H1 (cell line): ENCODE measurements around the gene ZNF133. TPM values are rescaled to one million over a fixed set of nuclear protein-coding genes. Genes with fewer than 3 reads are reported as not detected.

ENCODE experiments used
- CTCF ChIA-PET: fragments of 300-600 bp; sonication (Branson Sonifier 250); formaldehyde crosslinking; loops from one replicate; lab custom pipeline; 2021; ENCODE audit not compliant: partially characterized antibody; lab: Charles Lee
- POLR2A ChIA-PET: fragments of 300-600 bp; sonication (Branson Sonifier 250); formaldehyde crosslinking; loops from one replicate; lab custom pipeline; 2021; ENCODE audit warnings: inconsistent platforms; ENCODE audit not compliant: partially characterized antibody; lab: Charles Lee
- DNase-seq, 2 experiments: peaks; one replicate each; pipeline versions ENCODE4 v3.0.0 to v3.0.0-alpha.2; 2010 to 2022; ENCODE audit warnings: low spot score in 2 of 2, low read depth in 1 of 2, mixed read lengths in 1 of 2
- FAIRE-seq: peaks from 2 replicates; lab custom pipeline; 2011; peaks lifted over from hg19 to GRCh38; lab: Jason Lieb, UNC
- H2AFZ ChIP-seq: 2 replicates; pipeline ENCODE4 v1.8.1; 2012; ENCODE audit warnings: low read length, inconsistent platforms
- H2AK5ac ChIP-seq: 2 replicates; pipeline ENCODE4 v1.6.1; 2013; ENCODE audit warnings: low read depth, low read length
- H2BK120ac ChIP-seq: replicated peaks from 2 replicates; pipeline ENCODE3; 2013; ENCODE audit warnings: low read depth, low read length, inconsistent platforms
- H2BK12ac ChIP-seq: 2 replicates; pipeline ENCODE4 v1.6.1; 2013; ENCODE audit warnings: low read depth, low read length
- H2BK15ac ChIP-seq: 2 replicates; pipeline ENCODE4 v1.6.1; 2013; ENCODE audit warnings: low read length
- H2BK20ac ChIP-seq: 2 replicates; pipeline ENCODE4 v1.6.1; 2013; ENCODE audit warnings: low read length
- H2BK5ac ChIP-seq: 2 replicates; pipeline ENCODE4 v1.6.1; 2013; ENCODE audit warnings: low read depth, low read length
- H3K14ac ChIP-seq: 2 replicates; pipeline ENCODE4 v1.6.1; 2013; ENCODE audit warnings: inconsistent platforms; ENCODE audit not compliant: insufficient read length
- H3K18ac ChIP-seq: 2 replicates; pipeline ENCODE4 v1.6.1; 2013; ENCODE audit warnings: low read length; ENCODE audit errors: extremely low read depth
- H3K23ac ChIP-seq: 2 replicates; pipeline ENCODE4 v1.6.1; 2013; ENCODE audit warnings: inconsistent platforms; ENCODE audit not compliant: insufficient read length
- H3K23me2 ChIP-seq: 2 replicates; pipeline ENCODE4 v1.6.1; 2013; ENCODE audit warnings: low read depth, low read length
- H3K27ac ChIP-seq: 2 replicates; pipeline ENCODE4 v1.6.1; 2011; ENCODE audit warnings: low read depth, low read length, inconsistent platforms
- H3K27me3 ChIP-seq, 4 experiments: replicated peaks in 1 of 4; 1 replicate in 1 of 4; 2 replicates in 3 of 4; pipeline versions ENCODE4 v1.6.1 to v1.8.1; 2011 to 2013; ENCODE audit warnings: low read length in 3 of 4, mild to moderate bottlenecking in 3 of 4, inconsistent platforms in 2 of 4, mixed read lengths in 2 of 4, moderate library complexity in 1 of 4; ENCODE audit not compliant: control insufficient read depth in 3 of 4, insufficient read depth in 3 of 4; ENCODE audit errors: extremely low read depth in 1 of 4
- H3K36me3 ChIP-seq, 4 experiments: 2 replicates each; pipeline versions ENCODE4 v1.6.1 to v1.8.1; 2011 to 2013; ENCODE audit warnings: mild to moderate bottlenecking in 4 of 4, low read length in 3 of 4, moderate library complexity in 2 of 4, control low read depth in 1 of 4, inconsistent platforms in 1 of 4; ENCODE audit not compliant: insufficient read depth in 4 of 4, control insufficient read depth in 2 of 4
- H3K4ac ChIP-seq: replicated peaks from 2 replicates; pipeline ENCODE3; 2013; ENCODE audit warnings: low read length, low read depth, mixed read lengths, inconsistent platforms; ENCODE audit not compliant: insufficient read length
- H3K4me1 ChIP-seq, 4 experiments: replicated peaks in 1 of 4; 1 replicate in 1 of 4; 2 replicates in 3 of 4; pipeline versions ENCODE4 v1.6.1 to v1.8.1; 2011 to 2013; ENCODE audit warnings: low read length in 3 of 4, inconsistent platforms in 2 of 4, mixed read lengths in 1 of 4; ENCODE audit not compliant: insufficient read depth in 4 of 4, control insufficient read depth in 3 of 4
- H3K4me2 ChIP-seq, 2 experiments: 2 replicates each; pipeline versions ENCODE4 v1.6.1 to v1.8.1; 2011 to 2013; ENCODE audit warnings: low read depth in 2 of 2, low read length in 2 of 2, control low read depth in 1 of 2, inconsistent platforms in 1 of 2, mild to moderate bottlenecking in 1 of 2; ENCODE audit not compliant: insufficient read depth in 1 of 2
- H3K4me3 ChIP-seq, 4 experiments: fragments of 200-600, 300-600 bp in 1 of 4; sonication (generic), shearing (Covaris generic), sonication (Bioruptor Twin) in 1 of 4; 2 replicates each; pipeline versions ENCODE4 v1.5.1 to v1.8.1; 2011 to 2016; ENCODE audit warnings: low read length in 4 of 4, low read depth in 3 of 4, control low read depth in 2 of 4, inconsistent platforms in 2 of 4, mild to moderate bottlenecking in 2 of 4, mixed read lengths in 1 of 4, moderate library complexity in 1 of 4; ENCODE audit not compliant: insufficient read depth in 2 of 4; ENCODE audit errors: extremely low read depth in 1 of 4
- H3K56ac ChIP-seq: replicated peaks from 2 replicates; pipeline ENCODE3; 2013; ENCODE audit warnings: low read depth, mild to moderate bottlenecking, mixed read lengths, low read length, inconsistent platforms; ENCODE audit not compliant: insufficient read length
- H3K79me1 ChIP-seq: 2 replicates; pipeline ENCODE4 v1.6.1; 2013; ENCODE audit warnings: low read depth, low read length, control low read depth
- H3K79me2 ChIP-seq, 2 experiments: 2 replicates each; pipeline versions ENCODE4 v1.6.1 to v1.8.1; 2012 to 2013; ENCODE audit warnings: low read length in 2 of 2, mild to moderate bottlenecking in 2 of 2, inconsistent platforms in 1 of 2; ENCODE audit not compliant: insufficient read depth in 2 of 2, control insufficient read depth in 1 of 2
- H3K9ac ChIP-seq, 4 experiments: replicated peaks in 1 of 4; 1 replicate in 1 of 4; 2 replicates in 3 of 4; pipeline versions ENCODE4 v1.6.1 to v1.8.1; 2011 to 2013; ENCODE audit warnings: low read depth in 3 of 4, low read length in 3 of 4, control low read depth in 2 of 4, mild to moderate bottlenecking in 2 of 4, moderate library complexity in 2 of 4, inconsistent platforms in 1 of 4; ENCODE audit errors: extremely low read depth in 1 of 4
- H3K9me3 ChIP-seq, 2 experiments: 2 replicates each; pipeline versions ENCODE4 v1.6.1 to v1.8.1; 2012 to 2013; ENCODE audit warnings: mild to moderate bottlenecking in 2 of 2, moderate library complexity in 2 of 2, control low read depth in 1 of 2, inconsistent platforms in 1 of 2, low read depth in 1 of 2, low read length in 1 of 2, mixed read lengths in 1 of 2; ENCODE audit not compliant: insufficient read depth in 2 of 2
- H4K20me1 ChIP-seq, 2 experiments: replicated peaks in 1 of 2; 2 replicates each; pipeline versions ENCODE3 to v1.8.1; 2011 to 2013; ENCODE audit warnings: inconsistent platforms in 2 of 2, low read length in 2 of 2, mild to moderate bottlenecking in 1 of 2; ENCODE audit not compliant: insufficient read depth in 2 of 2, control insufficient read depth in 1 of 2
- H4K5ac ChIP-seq: 2 replicates; pipeline ENCODE4 v1.6.1; 2013; ENCODE audit warnings: low read length, low read depth, mixed read lengths, inconsistent platforms; ENCODE audit not compliant: insufficient read length
- H4K8ac ChIP-seq: 2 replicates; pipeline ENCODE4 v1.8.0; 2013; ENCODE audit warnings: mild to moderate bottlenecking, moderate library complexity, low read length, inconsistent platforms; ENCODE audit not compliant: insufficient read depth; ENCODE audit errors: extremely low read depth
- H4K91ac ChIP-seq: replicated peaks from 2 replicates; pipeline ENCODE3; 2013; ENCODE audit warnings: low read length, mixed read lengths, inconsistent platforms; ENCODE audit not compliant: insufficient read length
- ASH2L ChIP-seq: fragments of 200-600, 300-600 bp; sonication (generic); IDR thresholded peaks from one replicate; pipeline ENCODE4 v1.7.1; 2017; ENCODE audit warnings: low read length
- ATF3 ChIP-seq: IDR thresholded peaks from 2 replicates; pipeline ENCODE4 v1.6.1; 2011; ENCODE audit warnings: low read depth, mild to moderate bottlenecking, low read length; ENCODE audit not compliant: insufficient read depth
- CEBPB ChIP-seq: IDR thresholded peaks from 2 replicates; pipeline ENCODE4 v1.6.1; 2012; ENCODE audit warnings: low read depth, low read length
- EZH2 ChIP-seq: fragments of 200-600 bp; sonication (generic); IDR thresholded peaks from 2 replicates; pipeline ENCODE4 v1.7.1; 2012; ENCODE audit warnings: low read depth, mild to moderate bottlenecking, moderate library complexity, low read length, inconsistent platforms; ENCODE audit not compliant: severe bottlenecking
- HDAC6 ChIP-seq: IDR thresholded peaks from one replicate; pipeline ENCODE4 v1.7.1; 2012; ENCODE audit warnings: low read depth, mild to moderate bottlenecking, inconsistent platforms, low read length, moderate library complexity
- KDM5A ChIP-seq: fragments of 200-600 bp; IDR thresholded peaks from 2 replicates; pipeline ENCODE4 v1.7.1; 2012; ENCODE audit warnings: mild to moderate bottlenecking, low read length, inconsistent platforms, mixed read lengths
- RAD21 ChIP-seq, 2 experiments: IDR thresholded peaks in 1 of 2; conservative IDR thresholded peaks in 1 of 2; 2 replicates each; pipeline ENCODE4 v1.6.1; 2011; ENCODE audit warnings: low read depth in 2 of 2, low read length in 2 of 2, improper control_type of control experiment in 1 of 2, inconsistent platforms in 1 of 2, mild to moderate bottlenecking in 1 of 2, moderate library complexity in 1 of 2
- RFX5 ChIP-seq: IDR thresholded peaks from 2 replicates; pipeline ENCODE4 v1.6.1; 2011; ENCODE audit warnings: low read depth, low read length, improper control_type of control experiment, borderline replicate concordance
- TEAD4 ChIP-seq: IDR thresholded peaks from 2 replicates; pipeline ENCODE4 v1.6.1; 2012; ENCODE audit warnings: low read depth, low read length, inconsistent platforms, mixed read lengths
- whole genome bisulfite sequencing, 2 experiments: shearing (Covaris generic) in 1 of 2; methylation state at CpG; one replicate each; pipeline versions ENCODE4 v1.1.6 to v1.1.7; 2013 to 2015; ENCODE audit warnings: low lambda C conversion rate in 2 of 2, mixed read lengths in 2 of 2, inconsistent platforms in 1 of 2, low coverage in 1 of 2, missing lambda C conversion rate in 1 of 2; ENCODE audit not compliant: insufficient replicate concordance in 2 of 2, insufficient coverage in 1 of 2, insufficient read length in 1 of 2; ENCODE audit errors: extremely low coverage in 1 of 2, missing lambda C conversion rate in 1 of 2; 5-methylcytosine and 5-hydroxymethylcytosine counted together
- polyA plus RNA-seq, 7 experiments: library from polyadenylated mRNA; depleted of rRNA in 3 of 7; stranded (reverse) in 5 of 7; unstranded in 2 of 7; fragments of >200 nt in 5 of 7; fragments of 200-250 nt in 2 of 7; gene quantifications; 1 replicate in 5 of 7; 2 replicates in 1 of 7; 4 replicates in 1 of 7; pipeline versions ENCODE4 v1.2.1 to v1.2.3, GENCODE V29; 2011 to 2013; ENCODE audit warnings: missing spikeins in 2 of 7, mixed read lengths in 2 of 7
- total RNA-seq: library from RNA; stranded (reverse); fragmentation: NEBNext Ultra II Directional; extraction: Animal tissue kit (Norgen Biotek cat#: 25700); gene quantifications from 2 replicates; pipeline ENCODE4 v1.2.1, GENCODE V29; 2021

The ZNF133 gene
- total and polyA plus RNA-seq, 2 of the 8 experiments (the other 6 are each of a cell fraction or from before 2014, with no cell fraction given) = 12.1 to 15.8 TPM

- Histone ChIP-seq H3K79me2 (no peaks in the 10 kb centered on the region), H3K27ac (no peak overlapping the region), H3K56ac (no peak overlapping the region), H3K18ac (no peak overlapping the region)
- no peak for TF ChIP-seq RFX5
- no peak for TF ChIP-seq ASH2L
- no peak for TF ChIP-seq EZH2
- no peak for TF ChIP-seq KDM5A
- TF ChIP-seq HDAC6 = no peak
- no peak for TF ChIP-seq CEBPB
- no peak for TF ChIP-seq RAD21 (IDR thresholded peaks at IDR 0.05 in 1 of 2, conservative IDR thresholded peaks at IDR 0.05 in 1 of 2; ENCODE audit: low read depth in 2 of 2, low read length in 2 of 2)
- TF ChIP-seq TEAD4 = no peak
- no peak for TF ChIP-seq ATF3
- TF ChIP-seq, all 59 proteins: peak for 0
- no peaks in the 10 kb centered on the region; a peak in 2 of 8 replicates for H3K36me3 ChIP-seq
- H2BK15ac ChIP-seq = no peak overlapping the region
- H3K4ac ChIP-seq = no peak overlapping the region
- H2BK20ac ChIP-seq = no peak overlapping the region
- FAIRE-seq (no peak), DNase-seq (no peak)
- no peak overlapping the region for H2BK5ac ChIP-seq
- H2AFZ ChIP-seq = no peak overlapping the region
- H3K4me2 ChIP-seq = no peak overlapping the region
- no peaks in the 10 kb centered on the region for H3K4me1 ChIP-seq
- H2BK120ac ChIP-seq = no peak overlapping the region
- H3K9ac ChIP-seq = no peak overlapping the region
- peaks cover 25 to 30% of the 10 kb centered on the region in 2 experiments for H3K9me3 ChIP-seq
- H4K20me1 ChIP-seq = no peaks in the 10 kb centered on the region
- 86% methylated on average over 2 of the region's 2 CpGs; no CpG with 5 or more reads in 1 of the 2 experiments for WGBS, 2 experiments
- no peak overlapping the region for H2AK5ac ChIP-seq
- H3K23me2 ChIP-seq = no peaks in the 10 kb centered on the region
- no peak overlapping the region for H4K8ac ChIP-seq
- POLR2A ChIA-PET = no interaction called here
- no peak overlapping the region for H4K5ac ChIP-seq
- no peak overlapping the region for H4K91ac ChIP-seq
- H3K14ac ChIP-seq = no peak overlapping the region
- no peaks in the 10 kb centered on the region for H3K27me3 ChIP-seq
- no peaks in the 10 kb centered on the region for H3K79me1 ChIP-seq
- no peak overlapping the region for H3K23ac ChIP-seq
- CTCF ChIA-PET = interaction anchor here (0.6 kb wide), 1 partner anchor 84 kb away, joined by 3 read pairs; no protein-coding TSS in a partner anchor
- no peak overlapping the region for H2BK12ac ChIP-seq
- no peak overlapping the region for H3K4me3 ChIP-seq
Observed at GRCh38 chr20:18331694-18332093, 43.4 kb downstream of the ZNF133 start.
